HUDEP-2 (cell line): ENCODE results near the gene KMT5B.

Source experiments
- DNase-seq, 76 experiments: peaks; one replicate each; lab custom pipeline; 2025; ENCODE audit not compliant: unreplicated experiment in 76 of 76; lab: John Stamatoyannopoulos, UW

The KMT5B gene

DNA sequence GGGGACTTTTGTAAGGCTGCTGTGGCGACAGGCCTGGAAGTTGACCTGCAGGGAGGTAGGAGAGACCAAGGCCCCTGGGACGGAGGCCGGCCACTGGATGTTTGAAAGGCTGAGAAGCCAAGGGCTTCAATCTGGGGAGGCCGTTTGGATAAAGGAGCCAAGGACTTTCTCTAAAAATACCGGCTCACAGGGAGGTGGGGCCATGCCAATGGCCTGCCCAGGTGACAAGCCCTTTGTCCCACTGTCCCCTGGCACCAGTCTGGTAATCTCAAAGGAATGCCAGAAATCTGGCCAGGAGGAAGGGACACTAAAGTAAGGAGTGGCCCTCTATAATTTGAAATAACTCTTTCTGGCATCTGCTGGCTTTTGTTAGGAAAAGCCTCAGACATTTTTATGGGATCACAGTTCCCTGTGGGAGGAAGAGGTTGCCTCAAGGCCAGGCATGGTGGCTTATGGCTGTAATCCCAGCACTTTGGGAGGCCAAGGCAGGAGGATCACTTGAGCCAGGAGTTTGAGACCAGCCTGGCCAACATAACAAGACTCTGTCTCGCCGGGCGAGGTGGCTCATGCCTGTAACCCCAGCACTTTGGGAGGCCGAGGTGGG lies 90.1 kb downstream of the KMT5B start:
- no peak for DNase-seq

- peak in 74 of 76 experiments; percentile 20 to 91 (median 79) for DNase-seq
Observed at GRCh38 chr11:68121067-68121899, 91.8 kb downstream of the KMT5B start, which contains the start of gene CHKA. Gene CHKA (minus strand): TSS chr11:68121388. CDS start chr11:68121177, 211 bp downstream.

DNA sequence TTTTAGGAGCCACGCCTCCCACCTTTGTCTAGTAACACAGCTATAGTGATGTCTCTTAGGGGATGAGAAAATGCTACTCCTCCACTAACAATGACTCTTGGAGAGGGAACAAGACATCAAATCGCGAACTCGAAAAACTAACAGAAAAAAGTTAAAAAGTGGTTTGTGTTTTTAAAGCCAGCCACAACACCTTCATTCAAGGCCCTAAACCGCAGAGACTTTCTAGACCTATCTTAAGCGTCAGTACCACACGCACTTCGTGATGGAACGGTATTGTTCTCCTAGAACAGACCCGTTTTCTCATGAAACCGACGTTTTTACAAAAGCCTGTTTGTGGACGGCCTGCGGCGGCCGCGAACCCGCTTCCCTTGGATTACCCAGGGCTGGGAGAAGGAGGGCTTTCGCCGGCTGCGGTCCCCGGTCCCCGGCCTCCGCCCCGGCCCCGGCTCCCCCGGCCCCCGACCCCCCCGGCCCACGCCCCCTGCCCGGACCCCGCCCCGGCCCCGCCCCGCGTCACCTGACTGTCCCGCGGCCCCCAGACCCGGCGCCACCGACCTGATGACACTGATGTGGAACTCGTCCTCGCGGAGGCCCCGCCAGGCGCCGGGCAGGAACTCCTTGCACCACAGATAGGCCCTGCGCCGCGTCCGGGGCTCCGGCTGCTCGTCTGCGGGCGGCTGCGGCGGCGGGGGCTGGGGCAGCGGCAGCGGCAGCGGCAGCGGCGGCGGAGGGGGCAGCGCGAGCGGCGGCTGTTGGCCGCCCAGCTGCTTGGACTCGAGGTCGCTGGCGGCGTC lies 92.6 kb downstream of the KMT5B start:
- DNase-seq, result peak in 21 of 76 experiments; percentile 8 to 56 (median 26)

DNA sequence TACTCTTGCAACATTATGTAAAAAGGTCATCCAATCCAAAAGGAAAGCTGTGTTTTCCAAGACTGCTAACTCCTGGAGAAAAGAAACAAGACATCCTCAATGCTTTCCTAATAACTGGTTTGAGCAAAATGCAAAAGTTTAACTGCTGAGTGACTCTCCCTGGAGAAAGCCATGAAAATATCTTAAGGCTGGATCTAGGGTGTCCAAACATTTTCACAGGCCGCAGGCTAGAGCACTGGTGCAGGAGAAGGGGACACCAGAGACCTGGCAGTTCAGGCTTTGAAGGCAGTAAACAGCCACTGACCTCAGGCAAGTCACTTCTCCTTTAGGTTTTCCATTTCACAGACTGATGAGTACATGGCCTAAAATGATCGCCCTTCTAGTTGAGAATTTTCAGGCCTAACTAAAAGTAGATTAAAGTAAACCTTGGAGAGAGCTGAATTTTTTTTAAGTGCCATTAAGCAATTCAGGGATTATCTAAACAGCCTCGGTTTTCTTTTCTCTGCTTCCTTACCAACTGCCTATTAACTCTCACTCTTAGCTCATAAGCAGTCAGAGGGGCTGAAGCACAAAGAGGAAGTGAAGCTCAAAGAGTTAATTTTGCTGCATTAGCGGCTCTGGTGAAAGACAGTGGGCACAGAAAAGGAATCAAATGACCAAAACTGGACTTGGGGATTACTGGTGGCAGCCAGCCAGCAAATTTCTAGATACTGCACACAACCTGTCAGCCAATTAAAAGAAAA lies 94.2 kb downstream of the KMT5B start:
- DNase-seq, result peak in 4 of 76 experiments; percentile 8 to 46 (median 26)

- DNase-seq, result no peak
Observed at GRCh38 chr11:68117853-68118470, 95.1 kb downstream of the KMT5B start.

GRCh38 chr11:68116974-68117373 lies 96.1 kb downstream of the KMT5B start:
- no peak for DNase-seq

DNA sequence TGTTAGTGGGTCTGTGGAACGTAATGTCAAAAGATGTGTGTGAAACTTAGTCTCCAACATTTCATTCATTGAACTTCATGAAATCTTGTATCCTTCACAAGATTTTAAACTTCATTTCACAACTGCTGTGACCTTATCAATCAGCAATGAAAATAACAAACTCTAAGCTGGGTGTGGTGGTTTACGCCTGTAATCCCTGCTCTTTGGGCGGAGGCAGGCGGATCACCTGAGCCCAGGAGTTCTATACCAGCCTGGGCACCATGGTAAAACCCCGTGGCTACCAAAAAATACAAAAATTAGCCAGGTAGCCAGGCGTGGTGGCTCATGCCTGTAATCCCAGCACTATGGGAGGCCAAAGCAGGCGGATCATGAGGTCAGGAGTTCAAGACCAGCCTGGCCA lies 97.0 kb downstream of the KMT5B start:
- DNase-seq, result no peak

DNA sequence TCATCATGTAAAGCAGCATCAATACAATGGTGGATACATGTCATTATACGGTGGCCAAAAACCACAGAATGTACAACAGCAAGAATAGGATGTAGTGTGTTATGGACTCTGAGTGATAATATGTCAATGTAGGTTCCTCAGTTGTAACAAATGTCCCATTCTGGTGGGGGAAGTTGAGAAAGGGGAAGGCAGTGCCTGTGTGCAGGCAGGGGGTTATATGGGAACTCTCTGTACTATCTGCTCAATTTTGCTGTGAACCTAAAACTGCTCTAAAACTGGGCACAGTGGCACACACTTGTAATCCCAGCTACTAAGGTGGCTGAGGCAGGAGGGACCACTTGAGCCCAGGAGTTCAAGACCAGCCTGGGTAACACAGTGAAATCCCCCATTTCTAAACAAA lies 97.8 kb downstream of the KMT5B start:
- peak in 1 of 76 experiments; percentile 3 for DNase-seq

DNA sequence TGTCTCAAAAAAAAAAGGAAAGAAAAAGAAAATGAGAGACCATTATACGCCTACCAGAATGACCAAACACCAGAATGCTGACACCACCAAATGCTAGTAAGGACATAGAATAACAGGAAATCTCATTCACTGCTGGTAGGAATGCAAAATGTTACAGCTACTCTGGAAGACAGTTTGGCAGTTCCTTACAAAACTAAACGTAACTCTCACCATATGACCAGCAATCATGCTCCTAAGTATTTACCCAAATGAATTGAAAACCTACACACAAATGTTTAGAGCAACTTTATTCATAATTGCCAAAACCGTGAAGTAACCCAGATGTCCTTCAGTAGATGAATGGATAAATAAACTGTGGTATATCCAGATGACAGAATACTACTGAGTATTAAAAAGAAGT lies 99.1 kb downstream of the KMT5B start:
- DNase-seq, result no peak

- no peak for DNase-seq
Observed at GRCh38 chr11:68107689-68108088, 105.4 kb downstream of the KMT5B start.

DNA sequence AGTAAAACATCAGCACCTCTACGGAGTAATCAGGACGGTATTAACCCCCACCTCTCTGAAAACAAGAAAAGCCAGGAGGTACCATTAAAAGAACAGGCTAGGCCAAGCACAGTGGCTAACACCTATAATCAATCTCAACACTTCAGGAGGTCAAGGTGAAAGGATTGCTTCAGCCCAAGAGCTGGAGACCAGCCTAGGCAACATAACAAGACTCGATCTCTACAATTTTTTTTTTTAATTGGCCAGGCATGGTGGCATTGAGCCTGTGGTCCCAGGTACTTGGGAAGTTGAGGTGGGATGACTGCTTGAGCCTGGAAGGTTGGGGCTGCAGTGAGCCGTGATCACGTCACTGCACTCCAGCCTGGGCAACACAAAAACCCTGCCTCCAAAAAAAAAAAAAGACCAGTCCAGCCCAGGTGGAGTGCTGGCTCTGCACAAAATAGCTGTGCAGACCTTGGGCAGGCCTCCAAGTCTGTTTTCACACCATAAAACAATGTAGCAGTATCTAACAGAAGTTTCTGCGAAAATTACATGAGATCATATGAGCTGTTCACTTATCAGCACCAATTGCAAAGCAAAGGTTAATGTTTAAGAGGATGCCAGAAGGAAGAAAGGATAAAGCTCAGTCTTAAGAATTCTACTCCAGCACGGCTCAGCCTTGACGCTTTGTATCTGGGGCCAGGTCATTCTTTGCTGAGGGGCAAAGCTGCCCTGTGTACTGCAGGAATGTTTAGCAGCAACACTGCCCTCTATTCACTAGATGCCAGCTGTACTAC lies 106.7 kb downstream of the KMT5B start:
- DNase-seq, result peak in 12 of 76 experiments; percentile 4 to 34 (median 16)
